ENCODE measurements around the gene CTPS1. TPM values are rescaled to one million over a fixed set of nuclear protein-coding genes. Genes with fewer than 3 reads are reported as not detected.

CTPS1 gene
- total and polyA plus RNA-seq, 8 donors = 6.4 to 45.5 (median 23.1) TPM

DNA sequence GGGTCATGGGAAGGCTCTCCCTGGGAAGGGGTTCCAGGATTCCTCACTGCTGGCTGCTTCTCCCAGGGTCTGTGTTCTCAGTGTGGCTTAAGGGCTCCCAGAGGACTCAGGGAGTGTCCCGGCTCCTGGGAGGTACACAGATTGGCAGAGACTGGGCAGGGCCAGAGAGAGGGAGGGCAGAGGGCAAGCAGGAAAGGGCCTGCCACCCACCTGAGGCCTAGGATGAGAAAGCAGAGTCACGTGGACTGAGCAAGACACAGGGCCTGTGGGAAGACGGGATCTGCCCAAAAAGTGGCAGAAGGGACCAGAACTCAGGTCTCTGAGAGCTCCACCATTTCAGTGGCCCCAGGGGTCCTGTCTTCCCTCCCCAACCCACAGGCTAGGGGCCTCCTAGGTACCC lies 41.2 kb downstream of the CTPS1 start:
- H3K36me3 ChIP-seq = peaks cover 0 to 48% (median 41%) of the 10 kb centered on the region in 4 donors

DNA sequence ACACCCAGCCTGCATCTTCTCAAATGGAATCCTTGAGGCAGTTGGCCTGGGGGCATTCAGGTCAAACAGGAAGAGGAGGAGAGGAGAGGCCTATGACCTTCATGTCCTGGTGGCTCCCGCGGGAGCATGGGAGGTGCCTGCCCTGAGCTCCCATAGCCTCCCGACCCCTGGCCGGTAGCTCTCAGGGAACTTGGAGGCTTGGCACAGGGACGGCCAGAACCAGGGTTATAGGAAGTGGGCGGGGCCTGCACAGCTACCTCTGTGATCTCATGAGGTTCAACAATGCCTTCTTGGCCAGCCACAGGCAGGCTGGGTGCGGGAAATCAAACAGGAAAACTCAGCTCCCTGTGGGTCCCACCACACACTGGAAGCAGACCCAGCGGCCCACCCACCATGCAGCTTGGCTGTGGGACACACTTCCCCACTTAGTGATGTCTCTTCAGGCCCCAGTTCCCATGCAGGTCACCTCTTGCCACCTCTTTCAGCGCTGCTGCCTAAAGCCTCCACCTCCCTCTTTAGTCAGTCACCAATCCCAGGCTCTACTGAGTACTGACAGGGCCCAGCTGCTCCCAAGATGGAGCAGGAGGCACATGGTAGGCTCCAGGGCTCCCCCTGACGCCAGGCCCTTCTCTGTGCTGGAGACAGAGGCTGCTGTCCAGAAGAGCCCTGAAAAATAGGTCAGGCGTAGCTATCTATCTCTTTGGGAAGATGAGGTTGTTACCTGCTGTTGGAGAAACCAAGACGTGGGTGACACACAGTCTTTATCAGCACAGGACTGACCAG lies 42.2 kb downstream of the CTPS1 start, which contains the start of gene SLFNL1:
Gene SLFNL1, minus strand, starts transcription at position 200 of the 783 bp plus-strand sequence. CDS start 1,065 bp downstream, outside the sequence.
- Histone ChIP-seq H3K36me3 (peaks cover 0 to 50% (median 43%) of the 10 kb centered on the region in 4 donors), H3K4me3 (no peak within 1 kb of the TSS), H3K9me3 (no peaks in the 10 kb centered on the region), H3K27ac (no peak within 1 kb of the TSS), H3K27me3 (no peaks in the 10 kb centered on the region), H3K4me1 (peaks cover 0 to 17% (median 10%) of the 10 kb centered on the region in 4 donors)
- TF ChIP-seq EP300 (IDR thresholded peaks at IDR 0.05) (no peak), POLR2A (IDR thresholded peaks at IDR 0.05) (no peak), POLR2AphosphoS5 (IDR thresholded peaks at IDR 0.05) (no peak)
- TF ChIP-seq, protein P1, sequence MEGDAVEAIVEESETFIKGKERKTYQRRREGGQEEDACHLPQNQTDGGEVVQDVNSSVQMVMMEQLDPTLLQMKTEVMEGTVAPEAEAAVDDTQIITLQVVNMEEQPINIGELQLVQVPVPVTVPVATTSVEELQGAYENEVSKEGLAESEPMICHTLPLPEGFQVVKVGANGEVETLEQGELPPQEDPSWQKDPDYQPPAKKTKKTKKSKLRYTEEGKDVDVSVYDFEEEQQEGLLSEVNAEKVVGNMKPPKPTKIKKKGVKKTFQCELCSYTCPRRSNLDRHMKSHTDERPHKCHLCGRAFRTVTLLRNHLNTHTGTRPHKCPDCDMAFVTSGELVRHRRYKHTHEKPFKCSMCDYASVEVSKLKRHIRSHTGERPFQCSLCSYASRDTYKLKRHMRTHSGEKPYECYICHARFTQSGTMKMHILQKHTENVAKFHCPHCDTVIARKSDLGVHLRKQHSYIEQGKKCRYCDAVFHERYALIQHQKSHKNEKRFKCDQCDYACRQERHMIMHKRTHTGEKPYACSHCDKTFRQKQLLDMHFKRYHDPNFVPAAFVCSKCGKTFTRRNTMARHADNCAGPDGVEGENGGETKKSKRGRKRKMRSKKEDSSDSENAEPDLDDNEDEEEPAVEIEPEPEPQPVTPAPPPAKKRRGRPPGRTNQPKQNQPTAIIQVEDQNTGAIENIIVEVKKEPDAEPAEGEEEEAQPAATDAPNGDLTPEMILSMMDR (IDR thresholded peaks at IDR 0.05) = no peak
- peak in 1 of 2 donors; percentile 46 for DNase-seq
- intact Hi-C loops (cut with DNase I; ENCODE audit: low total_unique reads) = no loop called here
- 46 to 65% (median 57%) methylated on average over 10 to 12 of the region's 12 CpGs for WGBS, 5 donors

More for the DNA sequence above, 41.2 kb downstream of the CTPS1 start:
- Histone ChIP-seq H3K27ac (no peak overlapping the region), H3K27me3 (no peaks in the 10 kb centered on the region), H3K4me1 (peaks cover 0 to 17% (median 10%) of the 10 kb centered on the region in 4 donors), H3K9me3 (no peaks in the 10 kb centered on the region), H3K4me3 (no peak overlapping the region)
- WGBS, 5 donors = 28 to 57% (median 43%) methylated on average over 3 of the region's 3 CpGs
- TF ChIP-seq, protein P1 (IDR thresholded peaks at IDR 0.05) = no peak
- no peak for TF ChIP-seq POLR2A (IDR thresholded peaks at IDR 0.05)
- no peak for TF ChIP-seq EP300 (IDR thresholded peaks at IDR 0.05)
- TF ChIP-seq POLR2AphosphoS5 (IDR thresholded peaks at IDR 0.05) = no peak
- no peak for DNase-seq
- intact Hi-C loops (cut with DNase I; ENCODE audit: low total_unique reads) = no loop called here

DNA sequence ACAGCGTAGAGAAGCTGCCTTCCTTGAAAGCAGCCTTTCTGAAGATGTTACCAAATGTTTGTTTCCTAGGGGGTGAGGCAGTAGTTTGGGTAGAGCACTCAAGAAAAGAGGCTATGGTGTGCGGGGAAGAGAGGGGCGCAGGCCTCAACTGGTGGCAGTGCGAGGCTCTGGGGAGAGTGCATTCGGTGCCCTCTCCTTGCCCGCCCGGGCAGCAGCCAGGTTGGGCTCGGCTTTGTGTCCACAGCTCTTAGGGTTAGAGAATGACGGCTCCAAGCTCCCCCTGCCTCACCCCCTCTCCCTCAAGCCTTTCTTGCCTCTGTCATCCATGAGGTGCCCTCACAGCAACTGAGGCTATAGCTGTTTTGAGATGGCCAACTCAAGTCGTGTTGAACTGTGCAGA lies 42.9 kb downstream of the CTPS1 start:
- H3K4me1 ChIP-seq = peaks cover 0 to 17% (median 10%) of the 10 kb centered on the region in 4 donors
- H3K27me3 ChIP-seq = no peaks in the 10 kb centered on the region
- intact Hi-C loops (cut with DNase I; ENCODE audit: low total_unique reads) = no loop called here
- TF ChIP-seq POLR2A (IDR thresholded peaks at IDR 0.05) = no peak
- TF ChIP-seq POLR2AphosphoS5 (IDR thresholded peaks at IDR 0.05) = no peak
- TF ChIP-seq EP300 (IDR thresholded peaks at IDR 0.05) = no peak
- TF ChIP-seq, protein P1 (IDR thresholded peaks at IDR 0.05) = no peak
- no peak overlapping the region for H3K4me3 ChIP-seq
- DNase-seq = no peak
- H3K9me3 ChIP-seq = no peaks in the 10 kb centered on the region
- 88 to 92% (median 90%) methylated on average over 10 of the region's 10 CpGs for WGBS, 5 donors
- H3K27ac ChIP-seq = no peak overlapping the region
- H3K36me3 ChIP-seq = peaks cover 0 to 50% (median 43%) of the 10 kb centered on the region in 4 donors

DNA sequence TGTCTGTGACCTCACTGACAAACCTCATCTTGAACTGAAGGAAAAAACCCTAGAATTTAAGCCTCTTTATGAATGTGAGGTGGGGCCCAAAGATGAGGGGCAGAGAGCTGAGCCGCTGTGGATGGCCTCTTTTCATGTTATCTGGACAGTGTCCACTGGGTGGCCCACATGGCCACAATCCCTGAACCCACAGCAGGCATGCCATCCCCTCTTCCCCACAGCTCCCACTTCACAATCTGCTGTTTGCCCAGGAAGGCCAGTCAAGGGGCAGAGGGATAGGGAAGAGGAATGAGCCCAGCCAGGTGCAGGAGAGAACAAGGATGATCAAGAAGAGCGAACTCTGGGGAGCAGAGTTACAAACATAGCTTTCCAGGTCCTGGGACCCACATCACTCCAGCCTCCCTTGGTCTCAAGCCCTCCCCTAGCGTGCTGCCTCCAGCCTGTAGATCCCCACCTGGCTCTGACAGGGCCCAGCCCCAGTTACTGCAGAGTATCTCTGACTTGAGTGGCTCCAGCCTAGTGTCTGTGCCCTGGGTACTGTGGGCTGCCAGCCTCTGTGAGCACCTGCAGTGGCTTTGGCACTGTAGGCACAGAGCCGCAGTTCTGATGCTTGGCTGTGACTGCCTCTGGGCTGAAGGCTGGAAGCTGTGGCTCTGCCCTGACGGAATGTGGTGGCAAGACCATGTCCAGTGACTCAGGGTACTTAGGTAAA lies 43.9 kb downstream of the CTPS1 start:
- Histone ChIP-seq H3K27ac (no peak overlapping the region), H3K36me3 (peaks cover 6 to 50% (median 43%) of the 10 kb centered on the region in 4 donors), H3K4me3 (no peak overlapping the region), H3K4me1 (peaks cover 0 to 17% (median 10%) of the 10 kb centered on the region in 4 donors), H3K27me3 (no peaks in the 10 kb centered on the region), H3K9me3 (no peaks in the 10 kb centered on the region)
- 86 to 93% (median 89%) methylated on average over 4 to 5 of the region's 5 CpGs for WGBS, 5 donors
- DNase-seq = no peak
- TF ChIP-seq EP300 (IDR thresholded peaks at IDR 0.05) = no peak
- TF ChIP-seq, protein P1 (IDR thresholded peaks at IDR 0.05) = no peak
- TF ChIP-seq POLR2AphosphoS5 (IDR thresholded peaks at IDR 0.05) = no peak
- TF ChIP-seq POLR2A (IDR thresholded peaks at IDR 0.05) = no peak
- intact Hi-C loops (cut with DNase I; ENCODE audit: low total_unique reads) = no loop called here
